Amniotic stem cell (primary cell): Measurements from ENCODE around the gene PUM1.
"Not testable (repeated sequence)": the region's sequence is repeated elsewhere in the genome, so short reads cannot be mapped to it uniquely, and the experiment has no call there.

Experiments
- DNase-seq: peaks from one replicate; lab custom pipeline; 2025; lab: John Stamatoyannopoulos, UW

The PUM1 gene

DNA sequence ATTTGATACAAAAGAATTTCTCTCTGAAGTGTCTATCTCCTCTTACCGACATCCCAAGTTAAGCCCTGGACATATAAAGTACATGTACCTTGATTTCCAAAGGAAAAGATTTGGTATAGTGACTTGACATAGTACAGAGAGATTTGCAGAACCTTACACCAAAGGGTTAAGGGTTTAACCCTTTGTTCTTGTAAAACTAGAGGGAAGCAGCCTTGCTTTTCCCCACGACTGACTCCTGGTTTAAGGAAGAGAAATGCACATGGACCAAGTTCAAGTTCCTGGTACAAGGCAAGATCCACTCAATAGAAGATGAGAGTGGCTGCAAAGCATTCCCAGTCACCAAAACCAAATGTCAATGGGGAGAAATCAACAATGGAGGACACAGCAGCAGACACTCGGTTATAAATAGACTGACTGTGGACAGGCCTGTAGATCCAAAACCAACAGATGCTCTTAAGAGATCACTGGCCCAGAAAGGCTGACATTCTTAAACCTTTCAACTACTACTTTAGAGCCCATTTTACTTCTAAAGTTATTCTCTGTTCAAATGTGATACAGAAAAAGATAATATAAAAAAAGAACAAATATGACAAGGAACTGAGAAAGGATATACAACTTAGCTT is 69.4 kb downstream of the PUM1 start:
- no peak for DNase-seq

DNA sequence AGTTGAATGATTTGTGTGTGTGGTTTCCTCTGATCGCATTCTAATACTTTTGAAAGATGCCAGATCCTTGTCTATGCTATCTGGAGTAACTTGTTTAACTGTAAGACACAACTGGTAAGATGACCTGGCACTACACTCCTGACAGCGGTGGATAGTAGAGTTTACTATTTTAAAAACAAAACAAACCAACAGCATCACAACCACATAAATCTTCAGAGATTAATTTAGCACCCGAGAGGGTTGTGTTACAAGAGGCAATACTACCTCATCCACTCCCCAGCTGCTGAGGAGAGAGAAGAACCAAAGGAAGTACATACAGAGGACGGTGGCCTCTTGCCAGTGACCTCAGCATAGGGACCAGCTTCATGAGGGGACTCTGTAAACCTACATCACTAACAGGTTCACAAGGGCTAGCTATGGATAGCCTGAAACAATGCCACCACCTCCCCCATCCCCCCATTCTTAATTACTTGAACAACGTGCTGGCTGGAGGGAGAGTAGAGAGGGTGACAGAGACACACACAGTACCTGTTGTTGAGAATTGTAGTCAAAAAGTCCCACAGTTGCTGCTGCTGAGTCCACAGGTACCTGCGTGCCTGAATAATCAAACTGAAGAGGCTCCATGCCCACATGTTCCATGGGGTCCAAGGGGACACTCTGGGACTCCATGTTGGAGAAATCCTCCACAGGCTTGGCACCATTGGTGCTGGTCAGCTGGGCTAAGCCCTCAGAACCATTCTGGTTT is 73.5 kb downstream of the PUM1 start:
- DNase-seq = no peak

DNA sequence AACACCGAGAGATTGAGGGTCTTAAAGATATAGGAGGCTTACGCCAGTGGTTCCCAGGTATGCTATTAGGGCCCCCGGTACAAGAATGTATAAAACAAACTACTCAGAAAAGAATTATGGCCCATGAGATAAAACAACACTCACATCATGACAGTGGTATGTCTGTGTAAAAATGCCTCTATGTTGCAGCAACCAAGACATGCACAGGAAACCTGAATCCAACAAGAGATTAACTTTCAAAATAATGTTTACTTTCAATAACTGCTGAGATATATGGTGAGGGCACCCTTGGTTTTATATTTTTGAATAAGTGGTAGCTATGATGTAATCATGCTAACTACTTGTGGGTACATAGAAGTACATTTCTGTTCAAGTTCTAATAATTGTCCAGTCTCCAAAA is 74.9 kb downstream of the PUM1 start:
- no peak for DNase-seq

DNA sequence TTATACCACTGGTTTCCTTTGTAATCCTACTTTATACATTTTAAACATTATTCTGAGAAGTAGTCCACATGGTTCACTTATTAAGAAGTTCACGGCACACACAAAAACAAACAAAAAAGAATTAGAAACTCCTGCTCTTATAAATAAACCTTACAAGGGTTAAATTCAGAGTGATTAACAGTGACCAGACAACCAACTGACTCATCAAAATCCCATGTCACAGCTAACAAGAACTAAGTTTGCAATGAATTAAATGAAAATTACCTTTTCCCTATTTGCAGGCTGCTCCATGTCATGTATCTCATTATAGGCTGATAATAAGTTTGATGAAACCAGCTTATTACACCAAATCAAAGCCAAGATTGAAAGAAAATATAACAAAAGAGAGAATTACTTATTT is 77.5 kb downstream of the PUM1 start:
- DNase-seq = no peak

DNA sequence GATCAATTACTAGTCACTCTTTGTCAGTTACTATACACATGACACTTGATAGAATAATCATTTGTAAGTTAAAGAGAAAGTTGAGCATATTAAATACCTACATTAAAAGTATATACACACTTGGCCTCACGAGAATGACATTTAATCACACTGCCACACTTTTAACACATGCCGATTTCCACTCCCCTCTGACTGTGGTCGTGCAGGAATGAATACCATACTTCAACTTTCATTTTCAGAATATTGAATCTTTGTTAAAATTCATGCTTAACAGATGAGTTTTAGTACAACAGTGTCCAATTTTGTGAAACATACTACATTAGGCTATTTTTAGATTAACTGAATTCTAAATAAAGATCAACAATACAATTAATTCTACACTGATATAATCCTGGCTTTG is 78.8 kb downstream of the PUM1 start:
- DNase-seq = no peak

DNA sequence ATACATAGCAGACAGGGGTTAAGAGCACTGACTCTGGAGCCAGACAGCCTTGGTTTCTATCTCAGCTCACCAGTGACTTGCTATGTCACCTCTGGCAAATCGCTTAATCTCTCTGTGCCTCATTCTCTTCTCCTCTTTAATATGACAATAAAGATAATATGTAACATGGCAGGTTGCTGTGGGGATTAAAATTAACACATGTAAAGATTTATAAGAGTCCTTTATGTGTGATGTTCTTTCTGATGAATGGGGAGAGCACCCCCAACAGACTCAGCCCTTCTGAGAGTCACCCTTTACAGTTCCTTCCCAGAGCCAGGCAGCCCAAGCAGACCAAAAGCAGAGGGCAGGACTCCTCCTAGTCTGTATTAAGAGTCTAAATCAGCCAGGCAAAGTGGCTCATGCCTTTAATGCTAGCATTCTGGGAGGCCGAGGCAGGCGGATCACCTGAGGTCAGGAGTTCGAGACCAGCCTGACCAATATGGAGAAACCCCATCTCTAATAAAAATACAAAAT is 80.5 kb downstream of the PUM1 start:
- DNase-seq = no peak

DNA sequence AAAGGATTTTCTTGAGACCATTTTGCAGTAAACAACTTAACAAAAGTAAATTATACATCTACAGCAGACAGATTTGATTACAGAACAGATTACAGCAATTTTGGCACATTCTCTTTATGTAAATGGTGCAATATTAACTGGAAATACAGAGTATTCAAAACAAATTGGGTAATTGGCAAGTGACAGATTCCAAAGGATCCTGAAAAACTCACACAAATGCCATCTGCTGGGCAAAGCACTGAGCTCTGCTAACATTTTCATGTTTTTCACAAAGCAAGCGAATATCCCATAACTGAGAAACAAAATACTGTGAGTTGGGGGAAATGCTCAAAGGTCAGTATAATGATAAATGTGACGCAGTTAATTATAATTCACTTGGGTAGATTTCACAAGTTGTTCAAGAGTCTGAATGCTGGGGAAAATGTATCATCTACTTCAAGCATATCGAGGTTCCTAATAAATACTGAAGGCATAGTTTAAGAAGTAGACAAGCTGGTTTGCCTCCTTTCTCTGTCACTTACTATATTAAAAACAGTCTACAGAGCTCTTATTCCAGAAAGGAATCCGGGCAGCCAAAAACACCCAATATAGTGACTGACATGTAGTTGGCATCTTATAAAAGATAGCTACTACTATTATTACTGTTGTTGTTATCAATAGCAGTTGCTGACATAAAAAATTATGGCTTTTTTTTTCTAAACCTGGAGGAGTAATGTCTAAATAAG is 81.2 kb downstream of the PUM1 start:
- no peak for DNase-seq

DNA sequence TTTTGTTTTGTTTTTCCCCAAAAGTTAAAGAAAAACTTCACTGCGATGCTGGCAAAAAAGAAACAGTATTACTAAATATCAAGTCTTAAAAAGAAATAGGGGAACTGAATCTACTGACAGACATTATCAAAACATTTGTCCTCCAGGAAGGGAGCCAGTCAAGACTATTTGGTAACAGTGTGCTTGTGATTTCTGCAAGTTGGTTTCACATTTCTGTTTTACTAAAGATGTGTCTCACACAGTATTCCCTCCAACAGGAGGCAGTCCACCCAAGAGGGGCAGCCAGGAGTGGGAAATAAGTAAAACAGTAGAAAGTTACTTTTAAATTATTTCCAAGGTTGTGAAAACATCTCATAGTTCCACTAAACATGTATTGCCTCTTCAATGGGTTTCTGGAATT is 82.6 kb downstream of the PUM1 start:
- DNase-seq = no peak

DNA sequence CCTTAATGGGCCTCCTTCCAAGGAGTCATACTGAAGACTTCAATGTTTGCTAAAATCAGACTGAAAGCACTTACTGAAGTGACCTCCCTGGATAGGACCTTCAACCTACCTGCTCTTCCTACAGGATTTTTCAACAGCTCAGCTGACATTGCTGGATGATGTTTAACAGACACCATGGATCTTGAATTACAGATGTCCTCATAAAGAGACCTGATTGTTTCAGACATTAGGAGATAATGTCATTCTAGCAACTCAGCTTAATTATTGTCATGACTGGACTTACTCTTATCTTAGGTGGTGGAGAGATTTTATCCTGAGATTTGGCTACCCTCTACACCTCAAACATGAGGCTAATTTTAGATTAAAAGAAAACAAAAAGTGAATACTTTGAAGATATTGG is 83.1 kb downstream of the PUM1 start:
- no peak for DNase-seq

DNA sequence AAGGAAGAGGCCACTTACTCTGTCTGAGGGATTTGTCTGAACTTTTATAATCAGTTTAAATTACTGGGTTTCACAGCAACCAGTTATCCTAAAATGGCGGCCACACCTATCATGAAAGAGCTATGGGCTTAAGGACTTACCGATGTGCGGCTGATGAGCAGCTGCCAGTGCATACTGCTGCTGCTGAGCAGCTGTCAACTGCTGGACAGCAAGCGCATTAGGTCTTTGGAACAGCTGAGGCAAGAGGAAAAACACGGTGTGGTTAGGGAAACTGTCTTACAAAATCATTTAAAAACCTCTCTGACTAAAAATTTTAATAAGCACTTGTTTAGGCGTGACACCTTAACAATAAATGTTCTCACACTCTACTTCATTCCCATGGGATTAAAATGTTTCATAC is 84.3 kb downstream of the PUM1 start:
- no peak for DNase-seq

DNA sequence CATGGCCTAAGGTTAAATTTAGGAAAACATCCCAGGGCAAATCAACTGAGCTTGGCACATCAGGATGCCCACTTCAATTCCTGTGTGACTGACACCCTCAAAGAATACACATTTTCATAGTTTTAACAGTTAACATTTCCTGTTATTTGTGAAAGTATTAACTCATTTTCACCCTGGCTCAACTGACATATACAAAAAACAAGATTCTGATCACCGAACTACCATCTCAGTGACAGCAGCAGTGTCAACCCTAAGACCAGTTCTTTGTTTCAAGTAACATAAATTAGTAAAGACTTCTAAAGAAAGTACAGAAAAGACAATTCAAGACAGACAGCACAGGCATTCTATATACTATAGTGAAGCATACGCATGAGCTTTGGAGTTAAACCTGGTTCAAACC is 88.0 kb downstream of the PUM1 start:
- DNase-seq = no peak

DNA sequence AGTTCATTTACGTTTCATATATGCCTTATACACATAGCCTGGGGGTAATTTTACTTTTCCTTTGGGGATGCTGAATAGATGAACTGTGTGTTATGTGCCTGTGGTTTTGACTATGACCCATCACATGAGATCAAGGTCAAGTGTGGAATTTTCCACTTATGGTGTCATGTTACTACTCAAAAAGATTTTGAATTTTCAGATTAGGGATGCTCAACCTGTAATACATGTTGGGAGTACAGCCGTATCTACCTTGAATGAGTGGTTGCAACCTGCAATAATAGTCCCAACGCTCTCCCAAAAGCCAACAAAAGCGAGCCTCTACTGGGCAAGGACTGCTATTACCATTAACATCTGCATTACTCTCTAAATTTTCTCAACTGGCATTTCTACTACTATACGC is 88.4 kb downstream of the PUM1 start:
- no peak for DNase-seq

DNA sequence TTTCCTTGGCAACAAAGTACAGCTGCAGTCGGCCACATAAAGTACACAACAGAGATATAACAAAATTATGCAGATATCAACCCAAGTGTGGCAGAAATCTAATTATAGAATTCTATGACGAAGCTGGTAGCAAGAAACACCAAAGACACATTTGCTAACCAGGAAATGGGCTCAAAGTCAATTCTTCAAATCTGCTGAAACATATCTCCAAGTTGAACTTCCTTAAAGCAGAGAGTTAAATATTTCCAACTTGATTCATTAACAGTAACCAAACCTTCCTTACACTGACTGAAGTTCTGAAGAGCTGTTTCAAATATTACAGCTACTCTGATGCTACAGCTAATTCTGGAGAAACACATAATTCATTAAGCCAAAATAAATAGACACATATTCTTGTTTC is 89.4 kb downstream of the PUM1 start:
- no peak for DNase-seq

DNA sequence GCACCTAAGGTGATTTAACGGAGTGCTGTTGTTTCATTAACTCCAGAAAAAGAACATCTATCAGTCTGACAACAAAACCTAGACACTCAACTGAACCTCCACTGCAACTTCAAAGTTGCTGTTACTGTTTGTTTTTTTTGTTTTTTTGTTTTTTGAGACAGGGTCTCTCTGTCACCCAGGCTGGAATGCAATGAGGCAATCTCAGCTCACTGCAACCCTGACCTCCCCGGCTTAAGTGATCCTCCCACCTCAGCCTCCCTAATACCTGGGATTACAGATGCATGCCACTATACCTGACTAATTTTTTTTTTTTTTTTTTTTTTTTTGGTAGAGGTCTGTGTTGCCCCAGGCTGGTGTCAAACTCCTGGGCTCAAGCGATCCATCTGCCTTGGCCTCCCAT is 90.3 kb downstream of the PUM1 start:
- DNase-seq = no peak

DNA sequence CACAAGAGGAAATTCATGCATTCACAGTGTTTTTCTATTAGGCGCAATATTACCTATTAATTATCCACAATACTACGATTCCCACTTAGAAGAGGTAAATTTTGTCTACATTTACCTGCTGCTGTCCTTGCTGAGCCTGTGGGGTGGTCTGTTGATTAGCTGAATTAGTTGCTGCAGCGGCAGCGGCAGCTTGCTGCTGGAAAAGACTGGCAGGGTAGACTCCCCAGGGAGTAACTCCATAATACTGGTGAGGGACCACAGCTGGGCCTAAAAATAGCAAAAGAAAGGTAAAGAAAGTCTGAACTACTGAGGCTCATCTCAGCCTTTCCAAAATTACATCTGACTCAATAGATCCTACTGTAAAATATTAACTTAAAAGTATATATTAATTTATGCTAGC is 91.0 kb downstream of the PUM1 start:
- no peak for DNase-seq

DNA sequence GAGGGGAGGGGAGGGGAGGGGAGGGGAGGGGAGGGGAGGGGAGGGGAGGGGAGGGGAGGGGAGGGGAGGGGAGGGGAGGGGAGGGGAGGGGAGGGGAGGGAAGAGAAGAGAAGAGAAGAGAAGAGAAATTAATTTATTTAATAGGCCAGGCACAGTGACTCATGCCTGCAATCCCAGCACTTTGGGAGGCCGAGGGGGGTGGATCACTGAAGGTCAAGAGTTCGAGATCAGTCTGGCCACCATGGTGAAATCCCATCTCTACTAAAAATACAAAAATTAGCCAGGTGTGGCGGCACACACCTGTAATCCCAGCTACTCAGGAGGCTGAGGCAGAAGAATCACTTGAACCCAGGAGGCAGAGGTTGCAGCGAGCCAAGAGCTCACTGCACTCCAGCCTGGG is 93.2 kb downstream of the PUM1 start:
- not testable (repeated sequence) for DNase-seq

DNA sequence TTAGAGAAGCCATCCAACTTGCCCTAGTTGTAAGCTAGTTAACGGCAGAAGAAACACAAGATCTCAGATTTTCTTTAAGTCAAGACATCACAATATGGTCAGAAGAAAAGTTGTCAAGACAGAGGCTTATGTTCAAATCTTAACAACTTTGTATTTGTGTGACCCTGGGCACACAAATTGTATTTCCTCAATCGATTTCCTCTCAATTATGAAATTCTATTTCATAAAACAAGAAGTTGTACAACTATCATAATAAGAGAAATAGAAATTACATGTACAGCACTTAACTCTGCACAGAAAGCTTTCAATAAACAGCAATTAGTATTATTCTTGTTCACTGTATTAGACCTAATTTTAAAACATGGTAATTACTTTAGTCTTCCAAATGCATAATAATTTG is 94.0 kb downstream of the PUM1 start:
- DNase-seq = no peak

DNA sequence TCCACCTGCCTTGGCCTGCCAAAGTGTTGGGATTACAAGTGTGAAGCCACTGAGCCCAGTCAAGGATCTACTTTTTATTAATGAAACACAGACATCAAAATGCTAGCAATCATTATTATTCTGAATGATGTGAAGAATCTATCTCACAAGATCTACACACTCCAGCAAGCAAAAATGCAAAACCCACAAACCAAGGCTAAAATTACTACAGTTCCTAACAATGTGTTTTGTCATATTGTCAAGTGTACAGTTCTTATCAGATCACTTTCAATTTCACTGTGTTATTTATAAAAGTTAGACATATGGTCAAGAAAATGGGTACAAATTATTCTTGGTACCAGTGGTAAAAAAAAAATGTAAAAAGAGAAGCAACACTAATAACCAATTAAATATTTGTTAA is 95.6 kb downstream of the PUM1 start:
- DNase-seq = no peak

DNA sequence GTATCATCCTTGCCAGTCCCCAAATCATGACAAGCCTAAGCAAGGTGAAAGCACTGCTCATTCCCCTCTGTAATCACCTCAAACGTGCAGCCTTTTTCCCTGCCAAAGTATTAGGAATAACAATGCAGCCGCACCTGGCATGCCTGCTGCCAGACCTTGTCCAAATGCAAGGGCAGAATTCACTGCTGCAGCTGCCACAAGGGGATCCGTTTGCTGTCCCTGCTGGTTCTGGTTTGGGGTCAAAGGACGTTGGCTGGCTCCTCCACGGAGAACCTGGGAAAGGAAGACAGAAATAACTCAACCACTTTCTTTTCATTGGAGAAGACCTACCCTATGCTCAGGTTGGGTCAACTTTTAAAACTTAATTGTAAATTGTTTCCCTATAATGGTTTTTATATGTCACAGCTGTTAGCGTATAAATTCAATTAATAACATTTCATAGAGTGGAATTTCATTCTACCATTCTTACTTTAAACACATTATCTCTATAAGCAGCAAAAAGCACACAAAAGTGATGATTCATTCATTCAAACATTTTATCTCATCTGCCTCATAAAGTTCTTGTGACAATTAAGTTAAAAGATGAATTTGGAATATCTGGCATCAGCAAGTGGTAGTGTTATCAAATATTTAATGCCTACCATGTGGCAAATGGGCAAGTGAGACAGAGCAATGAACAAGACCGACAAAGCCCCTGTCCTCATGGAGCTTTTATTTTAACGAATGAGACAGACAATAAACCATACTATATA is 97.1 kb downstream of the PUM1 start:
- no peak for DNase-seq

DNA sequence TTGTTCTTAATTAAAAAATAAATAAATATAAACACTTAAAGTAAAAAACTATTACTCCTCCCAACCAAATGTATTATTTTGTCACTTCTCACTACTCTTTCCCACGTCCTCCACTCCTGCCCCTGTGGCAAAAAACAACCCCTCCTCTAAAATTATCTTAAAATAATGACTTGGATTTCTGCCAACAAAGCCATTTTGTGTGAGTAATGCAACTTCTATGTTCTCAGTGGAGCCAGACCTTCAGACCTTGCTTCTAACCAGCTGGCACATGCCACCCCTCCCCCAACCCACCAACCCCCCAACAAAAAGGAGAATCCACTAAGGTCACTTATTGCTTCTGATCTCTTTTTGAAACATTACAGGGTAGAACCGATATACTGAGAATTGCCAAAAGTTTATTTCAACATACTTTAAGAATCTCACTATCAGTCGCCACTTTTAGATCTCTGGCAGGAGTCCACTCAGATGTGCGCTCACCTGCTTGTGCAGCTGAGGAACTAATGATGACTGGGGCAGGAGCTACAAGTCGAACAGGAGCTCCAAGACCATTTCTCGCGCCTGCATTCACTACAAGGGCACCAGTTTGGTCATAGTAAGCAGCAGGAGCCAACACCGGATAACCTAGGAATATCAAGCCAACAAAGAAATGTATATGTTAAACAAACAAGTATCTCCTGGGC is 98.7 kb downstream of the PUM1 start:
- no peak for DNase-seq

DNA sequence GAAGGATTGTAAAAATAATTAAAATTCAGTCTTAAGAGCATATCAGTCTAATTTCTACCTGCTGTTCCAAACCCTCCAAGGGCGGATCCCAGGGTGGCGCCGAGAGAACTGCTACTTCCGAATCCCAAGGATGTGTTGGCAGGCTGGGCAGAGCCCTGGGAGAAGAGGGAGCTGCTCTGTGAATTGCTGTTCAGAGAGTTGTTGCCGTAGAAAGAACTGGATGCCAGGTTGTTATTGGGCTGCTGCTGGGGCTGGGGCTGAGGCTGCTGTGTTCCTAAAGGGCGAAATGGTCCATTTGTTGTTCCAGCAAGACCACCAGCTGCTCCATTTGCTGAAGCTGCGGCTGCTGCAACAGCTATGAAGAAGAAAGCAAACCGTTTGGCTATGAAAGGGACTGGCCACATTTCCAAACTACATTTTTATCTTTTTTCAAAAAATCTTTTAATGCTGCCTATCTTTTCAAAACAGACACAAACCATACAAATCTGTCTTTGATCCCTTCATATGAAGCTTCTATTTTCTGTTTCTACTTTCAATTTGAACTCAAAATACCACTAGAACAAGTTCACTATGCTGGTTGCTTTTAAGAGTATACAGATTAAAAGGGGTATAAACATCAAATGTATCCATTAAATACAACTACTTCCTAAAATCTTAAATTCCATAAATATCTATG is 99.5 kb downstream of the PUM1 start:
- DNase-seq = no peak
